A549 (cell line): ENCODE results near the gene MAST2. TPM values are rescaled to one million over a fixed set of nuclear protein-coding genes. Genes with fewer than 3 reads are reported as not detected.

Experiments
- ATAC-seq, 2 experiments: fragments of 200-7000 bp in 1 of 2; fragments of >200 bp in 1 of 2; cut with Nextera tagmentation in 1 of 2; cut with Tn5 transposase in 1 of 2; 3 replicates each; pipeline versions ENCODE4 v1.8.0 to v1.9.1; 2018 to 2020; ENCODE audit warnings: mild to moderate bottlenecking in 1 of 2, moderate library complexity in 1 of 2
- CTCF ChIA-PET: fragments of 300-600 bp; sonication (Branson Sonifier 250); formaldehyde crosslinking; extraction: SDS; loops from one replicate; lab custom pipeline; 2021; ENCODE audit warnings: antibody characterized with exemption, inconsistent platforms; lab: Yijun Ruan, JAX
- POLR2A ChIA-PET: fragments of 350-600 bp; formaldehyde crosslinking; extraction: SDS; loops from one replicate; lab custom pipeline; 2021; ENCODE audit warnings: antibody characterized with exemption, inconsistent platforms; lab: Yijun Ruan, JAX
- DNase-seq, 2 experiments: peaks; one replicate each; pipeline versions ENCODE4 v3.0.0 to v3.0.0-alpha.2; 2011 to 2016; ENCODE audit warnings: low read depth in 1 of 2, low spot score in 1 of 2
- FAIRE-seq: peaks from 2 replicates; lab custom pipeline; 2011; peaks lifted over from hg19 to GRCh38; lab: Jason Lieb, UNC
- H3K27ac ChIP-seq, 2 experiments: fragments of >200 bp; sonication (Bioruptor Twin); formaldehyde crosslinking; 3 replicates each; pipeline ENCODE4 v1.5.1; 2016 to 2017
- H3K4me1 ChIP-seq: fragments of >200 bp; sonication (Bioruptor Twin); formaldehyde crosslinking; 3 replicates; pipeline ENCODE4 v1.6.1; 2016
- H3K4me2 ChIP-seq: fragments of >200 bp; sonication (Bioruptor Twin); formaldehyde crosslinking; 3 replicates; pipeline ENCODE4 v1.6.1; 2016
- H3K4me3 ChIP-seq: fragments of >200 bp; sonication (Bioruptor Twin); formaldehyde crosslinking; 3 replicates; pipeline ENCODE4 v1.5.1; 2016
- H3K9me3 ChIP-seq: fragments of >200 bp; sonication (Bioruptor Twin); formaldehyde crosslinking; 3 replicates; pipeline ENCODE4 v1.6.1; 2016
- BHLHE40 ChIP-seq: IDR thresholded peaks from 2 replicates; pipeline ENCODE4 v1.6.1; 2012; ENCODE audit warnings: low read depth, low read length, inconsistent platforms
- CBX2 ChIP-seq: fragments of 200-600 bp; sonication (generic); IDR thresholded peaks from 2 replicates; pipeline ENCODE4 v1.6.1; 2016; ENCODE audit warnings: low read depth, mild to moderate bottlenecking, borderline replicate concordance
- CBX8 ChIP-seq: fragments of 200-600 bp; sonication (generic); IDR thresholded peaks from 2 replicates; pipeline ENCODE4 v1.6.1; 2016
- EHMT2 ChIP-seq: fragments of 200-600 bp; sonication (generic); IDR thresholded peaks from 2 replicates; pipeline ENCODE4 v1.6.1; 2016; ENCODE audit warnings: antibody characterized with exemption, low read depth, mild to moderate bottlenecking, moderate library complexity
- EP300 ChIP-seq, 2 experiments: fragments of >200 bp; sonication (Bioruptor Twin); formaldehyde crosslinking; IDR thresholded peaks; 2 replicates in 1 of 2; 3 replicates in 1 of 2; pipeline ENCODE4 v1.6.1; 2016 to 2017
- ESRRA ChIP-seq: fragments of 150-350 bp; IDR thresholded peaks from 2 replicates; pipeline ENCODE4 v1.6.1; 2014; ENCODE audit warnings: mild to moderate bottlenecking, low read length, borderline replicate concordance
- FOSB ChIP-seq: fragments of 250-450 bp; sonication (Bioruptor Pico); IDR thresholded peaks from 2 replicates; pipeline ENCODE4 v1.5.0; 2020; ENCODE audit warnings: mild to moderate bottlenecking, moderate library complexity
- HDAC2 ChIP-seq: fragments of 200-600 bp; sonication (generic); IDR thresholded peaks from 2 replicates; pipeline ENCODE4 v1.6.1; 2016
- HOXA7 ChIP-seq: fragments of 250-450 bp; sonication (Bioruptor Pico); IDR thresholded peaks from 2 replicates; pipeline ENCODE4 v1.5.0; 2020; ENCODE audit warnings: mild to moderate bottlenecking, moderate library complexity
- JUN ChIP-seq, 2 experiments: fragments of >200 bp; sonication (Bioruptor Twin); formaldehyde crosslinking; IDR thresholded peaks; 2 replicates in 1 of 2; 3 replicates in 1 of 2; pipeline ENCODE4 v1.6.1; 2016 to 2017
- KDM5A ChIP-seq: fragments of 200-600 bp; sonication (generic); IDR thresholded peaks from 2 replicates; pipeline ENCODE4 v1.6.1; 2016; ENCODE audit warnings: antibody characterized with exemption, mild to moderate bottlenecking
- MAFK ChIP-seq: fragments of 450-650 bp; IDR thresholded peaks from 2 replicates; pipeline ENCODE4 v1.6.1; 2014; ENCODE audit not compliant: partially characterized antibody
- MAZ ChIP-seq: fragments of 150-350 bp; IDR thresholded peaks from 2 replicates; pipeline ENCODE4 v1.6.1; 2014; ENCODE audit warnings: antibody characterized with exemption, low read depth, low read length, borderline replicate concordance
- MYC ChIP-seq: IDR thresholded peaks from 2 replicates; pipeline ENCODE4 v1.6.1; 2012; ENCODE audit warnings: mild to moderate bottlenecking, inconsistent platforms, low read length, improper control_type of control experiment, borderline replicate concordance
- NFE2L2 ChIP-seq: fragments of 150-350 bp; conservative IDR thresholded peaks from 2 replicates; pipeline ENCODE4 v1.6.1; 2014; ENCODE audit warnings: low read length
- NPAS2 ChIP-seq: fragments of 250-450 bp; sonication (Bioruptor Pico); IDR thresholded peaks from 2 replicates; pipeline ENCODE4 v1.8.0; 2022; ENCODE audit warnings: mild to moderate bottlenecking, moderate library complexity, borderline replicate concordance
- RAD21 ChIP-seq, 2 experiments: fragments of >200 bp in 1 of 2; sonication (Bioruptor Twin) in 1 of 2; formaldehyde crosslinking in 1 of 2; IDR thresholded peaks in 1 of 2; conservative IDR thresholded peaks in 1 of 2; 2 replicates in 1 of 2; 3 replicates in 1 of 2; pipeline ENCODE4 v1.6.1; 2012 to 2018; ENCODE audit warnings: inconsistent platforms in 1 of 2
- REST ChIP-seq: fragments of 200-600 bp; sonication (generic); IDR thresholded peaks from 2 replicates; pipeline ENCODE4 v1.6.1; 2016; ENCODE audit warnings: antibody characterized with exemption, mild to moderate bottlenecking, moderate library complexity
- RFX5 ChIP-seq: fragments of 450-650 bp; IDR thresholded peaks from 2 replicates; pipeline ENCODE4 v1.7.1; 2014; ENCODE audit warnings: antibody characterized with exemption, mild to moderate bottlenecking, moderate library complexity
- RNF2 ChIP-seq: fragments of 200-600 bp; sonication (generic); IDR thresholded peaks from 2 replicates; pipeline ENCODE4 v1.6.1; 2016; ENCODE audit warnings: low read depth, mild to moderate bottlenecking, antibody characterized with exemption, moderate library complexity, borderline replicate concordance
- TP53 ChIP-seq: fragments of 250-450 bp; sonication (Bioruptor Pico); IDR thresholded peaks from 2 replicates; pipeline ENCODE4 v1.5.0; 2021; ENCODE audit warnings: mild to moderate bottlenecking, moderate library complexity
- ZC3H11A ChIP-seq: fragments of 450-650 bp; IDR thresholded peaks from 2 replicates; pipeline ENCODE4 v1.6.1; 2014; ENCODE audit warnings: antibody characterized with exemption, mild to moderate bottlenecking
- WGBS: methylation state at CpG from one replicate; pipeline ENCODE4 v1.1.6; 2017; ENCODE audit errors: missing lambda C conversion rate; 5-methylcytosine and 5-hydroxymethylcytosine counted together
- polyA plus RNA-seq, 4 experiments: library from polyadenylated mRNA; depleted of rRNA in 3 of 4; stranded (reverse); fragments of >200 nt; fragmentation: RNase III in 1 of 4; extraction: RNeasy Plus Mini Kit Qiagen cat#74134 plus additional on column Dnase treatment in 1 of 4; gene quantifications; 2 replicates in 3 of 4; 3 replicates in 1 of 4; pipeline ENCODE4 v1.2.3, GENCODE V29; 2011 to 2017
- TF ChIP-seq, protein P1 (sequence below): fragments of >200 bp; sonication (Bioruptor Twin); formaldehyde crosslinking; IDR thresholded peaks from 2 replicates; pipeline ENCODE4 v1.6.1; 2016

MAST2 gene
- polyA plus RNA-seq, 2 of the 4 experiments (the other 2 are of a cell fraction): 19.3 to 20.5 TPM

DNA sequence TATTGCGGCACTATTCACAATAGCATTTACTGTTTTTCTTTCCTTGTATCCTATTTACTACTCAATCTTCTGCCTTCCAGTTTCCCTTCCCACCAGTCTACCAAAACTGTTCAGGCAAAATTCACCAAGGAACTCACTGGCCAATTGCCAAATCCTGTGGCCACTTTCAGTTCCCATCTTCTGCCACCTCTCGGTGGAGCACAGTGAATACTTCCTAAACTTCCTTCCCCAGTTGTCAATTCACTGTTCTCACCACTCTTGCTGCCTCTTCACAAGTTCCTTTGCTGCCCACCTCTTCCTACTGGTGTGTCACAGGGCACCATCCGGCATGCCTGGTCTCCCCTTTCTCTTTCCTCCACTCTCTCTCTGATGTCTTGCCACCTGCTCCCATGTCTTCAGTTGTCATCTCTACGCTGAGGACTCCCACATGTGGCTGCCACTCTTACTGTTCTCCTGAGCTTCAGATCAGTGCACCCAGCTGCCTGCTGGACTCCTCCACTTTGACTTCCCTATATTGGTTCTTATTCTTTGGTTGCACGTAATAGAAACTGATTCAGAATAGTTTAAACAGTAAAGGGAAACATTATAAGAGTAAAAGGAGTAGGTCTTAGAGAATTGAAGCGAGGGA lies 214.6 kb downstream of the MAST2 start:
- CTCF ChIA-PET: interaction anchor here (1.0 to 1.7 kb wide), 2 partner anchors 14 to 18 kb away, joined by 3 to 5 read pairs; no protein-coding TSS in a partner anchor

GRCh38 chr1:46019348-46019747 lies 215.9 kb downstream of the MAST2 start:
- no peak for ATAC-seq
- H3K9me3 ChIP-seq: no peaks in the 10 kb centered on the region

More for the DNA sequence above, 214.6 kb downstream of the MAST2 start:
- Histone ChIP-seq H3K27ac (no peak overlapping the region), H3K4me3 (no peak overlapping the region), H3K4me1 (no peaks in the 10 kb centered on the region), H3K4me2 (no peak overlapping the region), H3K9me3 (no peaks in the 10 kb centered on the region)
- DNase-seq (no peak), FAIRE-seq (no peak), ATAC-seq (no peak)
- no peak for TF ChIP-seq FOSB (CRISPR knock-in tag)
- TF ChIP-seq CBX8: no peak
- TF ChIP-seq NPAS2 (CRISPR knock-in tag): no peak
- WGBS: 95% methylated on average over 6 of the region's 6 CpGs
- POLR2A ChIA-PET: no interaction called here

DNA sequence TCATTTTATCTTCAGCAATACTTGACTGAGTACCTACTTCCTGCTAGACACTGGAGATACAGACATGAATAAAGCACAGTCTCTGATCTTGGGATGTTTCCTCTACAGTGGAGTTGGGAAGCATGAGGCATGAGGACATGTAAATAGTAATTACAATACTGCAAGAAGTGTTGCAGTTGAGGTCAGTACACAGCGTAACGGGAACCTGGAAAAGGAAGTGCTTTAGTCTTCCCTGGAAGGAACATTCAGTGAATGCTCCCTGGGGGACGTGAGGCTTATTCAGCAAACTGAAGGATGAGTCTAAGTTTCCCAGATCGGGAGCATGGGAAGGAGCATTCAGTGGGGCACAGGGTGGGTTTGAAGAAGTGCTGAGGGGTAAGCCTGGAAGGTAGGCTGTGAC lies 216.6 kb downstream of the MAST2 start:
- DNase-seq (no peak), FAIRE-seq (no peak), ATAC-seq (no peak)
- 100% methylated on average over 4 of the region's 4 CpGs for WGBS
- Histone ChIP-seq H3K27ac (no peak overlapping the region), H3K4me3 (no peak overlapping the region), H3K4me1 (no peaks in the 10 kb centered on the region), H3K9me3 (no peaks in the 10 kb centered on the region), H3K4me2 (no peak overlapping the region)
- POLR2A ChIA-PET: no interaction called here
- TF ChIP-seq TP53 (CRISPR knock-in tag) (no peak), RNF2 (no peak)
- CTCF ChIA-PET: no interaction called here

More at GRCh38 chr1:46019348-46019747, 215.9 kb downstream of the MAST2 start:
- H3K4me2 ChIP-seq: no peak overlapping the region
- POLR2A ChIA-PET: no interaction called here
- no peak for FAIRE-seq
- H3K27ac ChIP-seq: no peak overlapping the region
- H3K4me3 ChIP-seq: no peak overlapping the region
- CTCF ChIA-PET: interaction anchor here (1.0 to 1.7 kb wide), 2 partner anchors 13 to 17 kb away, joined by 3 to 5 read pairs; no protein-coding TSS in a partner anchor
- H3K4me1 ChIP-seq: no peaks in the 10 kb centered on the region
- no peak for DNase-seq
- TF ChIP-seq ZC3H11A (no peak), BHLHE40 (no peak), MYC (no peak), REST (no peak), HDAC2 (no peak), NFE2L2 (no peak), CBX2 (no peak), EP300 (IDR thresholded peaks at IDR 0.05) (no peak), RFX5 (no peak), MAZ (no peak), MAFK (no peak), EHMT2 (no peak), JUN (IDR thresholded peaks at IDR 0.05) (no peak), HOXA7 (CRISPR knock-in tag) (no peak), KDM5A (no peak), ESRRA (no peak), RAD21 (conservative IDR thresholded peaks at IDR 0.05 in 1 of 2, IDR thresholded peaks at IDR 0.05 in 1 of 2) (no peak)
- TF ChIP-seq, protein P1, sequence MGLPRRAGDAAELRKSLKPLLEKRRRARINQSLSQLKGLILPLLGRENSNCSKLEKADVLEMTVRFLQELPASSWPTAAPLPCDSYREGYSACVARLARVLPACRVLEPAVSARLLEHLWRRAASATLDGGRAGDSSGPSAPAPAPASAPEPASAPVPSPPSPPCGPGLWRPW: no peak
- TF ChIP-seq, all 56 proteins: peak for 0
- WGBS: 96% methylated on average over 7 of the region's 7 CpGs
